ENCODE data around the gene EPHA3. TPM values are rescaled to one million over a fixed set of nuclear protein-coding genes. Genes with fewer than 3 reads are reported as not detected.

EPHA3 gene
- total RNA-seq, 4 donors from 2014 or later = 2.3 to 4.6 (median 2.4) TPM; not detected in 1

- in situ Hi-C loops (cut with MboI; ENCODE audit: low pct_ligation_motif_present in 1 of 4, low pct_unique_long_range_greater_than_20kb in 1 of 4, low sequenced_read_pairs in 3 of 4) = no loop called here
- Histone ChIP-seq H3K27ac (no peak overlapping the region), H3K27me3 (no peaks in the 10 kb centered on the region), H3K9me3 (no peaks in the 10 kb centered on the region), H3K4me1 (no peaks in the 10 kb centered on the region), H3K36me3 (no peaks in the 10 kb centered on the region), H3K4me3 (no peak overlapping the region)
- intact Hi-C loops (cut with DNase I; ENCODE audit: low total_unique reads) = no loop called here
- DNase-seq = no peak
- TF ChIP-seq EP300 (IDR thresholded peaks at IDR 0.05; ENCODE audit: low read depth) (no peak), POLR2AphosphoS5 (IDR thresholded peaks at IDR 0.05) (no peak), POLR2A (IDR thresholded peaks at IDR 0.05) (no peak)
- TF ChIP-seq, protein P1, sequence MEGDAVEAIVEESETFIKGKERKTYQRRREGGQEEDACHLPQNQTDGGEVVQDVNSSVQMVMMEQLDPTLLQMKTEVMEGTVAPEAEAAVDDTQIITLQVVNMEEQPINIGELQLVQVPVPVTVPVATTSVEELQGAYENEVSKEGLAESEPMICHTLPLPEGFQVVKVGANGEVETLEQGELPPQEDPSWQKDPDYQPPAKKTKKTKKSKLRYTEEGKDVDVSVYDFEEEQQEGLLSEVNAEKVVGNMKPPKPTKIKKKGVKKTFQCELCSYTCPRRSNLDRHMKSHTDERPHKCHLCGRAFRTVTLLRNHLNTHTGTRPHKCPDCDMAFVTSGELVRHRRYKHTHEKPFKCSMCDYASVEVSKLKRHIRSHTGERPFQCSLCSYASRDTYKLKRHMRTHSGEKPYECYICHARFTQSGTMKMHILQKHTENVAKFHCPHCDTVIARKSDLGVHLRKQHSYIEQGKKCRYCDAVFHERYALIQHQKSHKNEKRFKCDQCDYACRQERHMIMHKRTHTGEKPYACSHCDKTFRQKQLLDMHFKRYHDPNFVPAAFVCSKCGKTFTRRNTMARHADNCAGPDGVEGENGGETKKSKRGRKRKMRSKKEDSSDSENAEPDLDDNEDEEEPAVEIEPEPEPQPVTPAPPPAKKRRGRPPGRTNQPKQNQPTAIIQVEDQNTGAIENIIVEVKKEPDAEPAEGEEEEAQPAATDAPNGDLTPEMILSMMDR (IDR thresholded peaks at IDR 0.05) = no peak
- 89% methylated on average over 3 of the region's 3 CpGs for WGBS, 2 donors (ENCODE audit: low coverage in 1 of 2)
Measured at GRCh38 chr3:89368846-89369245, 261.4 kb downstream of the EPHA3 start.

GRCh38 chr3:89372456-89372855 is 265.0 kb downstream of the EPHA3 start:
- Histone ChIP-seq H3K9me3 (no peaks in the 10 kb centered on the region), H3K4me1 (no peaks in the 10 kb centered on the region), H3K27ac (no peak overlapping the region), H3K27me3 (no peaks in the 10 kb centered on the region), H3K36me3 (no peaks in the 10 kb centered on the region), H3K4me3 (no peak overlapping the region)
- intact Hi-C loops (cut with DNase I; ENCODE audit: low total_unique reads) (no loop called here), in situ Hi-C loops (cut with MboI; ENCODE audit: low pct_ligation_motif_present in 1 of 4, low pct_unique_long_range_greater_than_20kb in 1 of 4, low sequenced_read_pairs in 3 of 4) (no loop called here)
- DNase-seq = no peak
- WGBS, 2 donors (ENCODE audit: low coverage in 1 of 2) = 20 to 57% methylated on average over 1 of the region's 1 CpG
- no peak for TF ChIP-seq EP300 (IDR thresholded peaks at IDR 0.05; ENCODE audit: low read depth)
- TF ChIP-seq POLR2AphosphoS5 (IDR thresholded peaks at IDR 0.05) = no peak
- TF ChIP-seq POLR2A (IDR thresholded peaks at IDR 0.05) = no peak
- TF ChIP-seq, protein P1 (IDR thresholded peaks at IDR 0.05) = no peak

- Histone ChIP-seq H3K27me3 (no peaks in the 10 kb centered on the region), H3K9me3 (no peaks in the 10 kb centered on the region), H3K36me3 (no peaks in the 10 kb centered on the region), H3K4me3 (no peak overlapping the region), H3K4me1 (no peaks in the 10 kb centered on the region), H3K27ac (no peak overlapping the region)
- in situ Hi-C loops (cut with MboI; ENCODE audit: low pct_ligation_motif_present in 1 of 4, low pct_unique_long_range_greater_than_20kb in 1 of 4, low sequenced_read_pairs in 3 of 4) = no loop called here
- DNase-seq = no peak
- intact Hi-C loops (cut with DNase I; ENCODE audit: low total_unique reads) = no loop called here
- TF ChIP-seq EP300 (IDR thresholded peaks at IDR 0.05; ENCODE audit: low read depth) (no peak), POLR2A (IDR thresholded peaks at IDR 0.05) (no peak), POLR2AphosphoS5 (IDR thresholded peaks at IDR 0.05) (no peak)
- TF ChIP-seq, protein P1 (IDR thresholded peaks at IDR 0.05) = no peak
Measured at GRCh38 chr3:89373434-89373833, 266.0 kb downstream of the EPHA3 start.

- no peak for TF ChIP-seq POLR2A (IDR thresholded peaks at IDR 0.05)
- intact Hi-C loops (cut with DNase I; ENCODE audit: low total_unique reads) (no loop called here), in situ Hi-C loops (cut with MboI; ENCODE audit: low pct_ligation_motif_present in 1 of 4, low pct_unique_long_range_greater_than_20kb in 1 of 4, low sequenced_read_pairs in 3 of 4) (no loop called here)
- no peaks in the 10 kb centered on the region for H3K27me3 ChIP-seq
- no peak for DNase-seq
- H3K4me3 ChIP-seq = no peak overlapping the region
- H3K4me1 ChIP-seq = no peaks in the 10 kb centered on the region
- H3K36me3 ChIP-seq = no peaks in the 10 kb centered on the region
- H3K9me3 ChIP-seq = no peaks in the 10 kb centered on the region
- 46% methylated on average over 1 of the region's 1 CpG; no CpG with 5 or more reads in 1 of the 2 donors for WGBS, 2 donors (ENCODE audit: low coverage in 1 of 2)
- H3K27ac ChIP-seq = no peak overlapping the region
Measured at GRCh38 chr3:89375451-89375850, 268.0 kb downstream of the EPHA3 start.

DNA sequence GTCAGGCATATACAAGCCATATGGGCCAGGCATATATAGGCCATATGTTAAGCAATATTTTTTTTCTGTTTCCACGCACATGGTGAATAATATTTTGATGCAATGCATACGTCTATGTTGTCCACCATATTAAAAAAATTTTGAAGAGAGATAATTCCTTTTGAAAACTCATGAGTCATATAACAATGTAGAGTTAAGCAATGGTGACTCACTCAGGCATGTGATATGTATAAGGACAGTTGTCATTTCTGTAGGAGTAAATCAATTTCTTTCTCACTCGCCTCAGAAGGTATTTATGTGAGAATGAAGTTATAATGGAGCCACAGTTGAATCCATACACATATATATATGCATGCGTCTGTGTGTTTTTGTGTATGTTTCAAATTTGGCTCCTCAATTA is 272.6 kb downstream of the EPHA3 start:
- in situ Hi-C loops (cut with MboI; ENCODE audit: low pct_ligation_motif_present in 1 of 4, low pct_unique_long_range_greater_than_20kb in 1 of 4, low sequenced_read_pairs in 3 of 4) (no loop called here), intact Hi-C loops (cut with DNase I; ENCODE audit: low total_unique reads) (no loop called here)
- no peak overlapping the region for H3K27ac ChIP-seq
- no peak for TF ChIP-seq POLR2A (IDR thresholded peaks at IDR 0.05)
- TF ChIP-seq, protein P1 (IDR thresholded peaks at IDR 0.05) = no peak
- TF ChIP-seq EP300 (IDR thresholded peaks at IDR 0.05; ENCODE audit: low read depth) = no peak
- no peak for TF ChIP-seq POLR2AphosphoS5 (IDR thresholded peaks at IDR 0.05)
- H3K4me1 ChIP-seq = no peaks in the 10 kb centered on the region
- no peak for DNase-seq
- no peaks in the 10 kb centered on the region for H3K9me3 ChIP-seq
- no peaks in the 10 kb centered on the region for H3K36me3 ChIP-seq
- no peak overlapping the region for H3K4me3 ChIP-seq
- 86 to 95% methylated on average over 4 of the region's 4 CpGs for WGBS, 2 donors (ENCODE audit: low coverage in 1 of 2)
- no peaks in the 10 kb centered on the region for H3K27me3 ChIP-seq
